GM23338 (cell line): ENCODE data around the gene MBD6. TPM values are rescaled to one million over a fixed set of nuclear protein-coding genes. Genes with fewer than 3 reads are reported as not detected.

Experiments used
- ATAC-seq: fragments of 200-7000 bp; cut with Tn5 transposase; 3 replicates; pipeline ENCODE4 v1.9.1; 2020
- DNase-seq: peaks from one replicate; pipeline ENCODE4 v3.0.0-alpha.2; 2015; ENCODE audit warnings: low spot score
- H2AFZ ChIP-seq: fragments of 200-600 bp; sonication (generic); 2 replicates; pipeline ENCODE4 v1.8.0; 2016; ENCODE audit warnings: antibody characterized with exemption, mild to moderate bottlenecking, moderate library complexity
- H3F3A ChIP-seq: fragments of 200-600 bp; sonication (generic); replicated peaks from 2 replicates; pipeline ENCODE4 v1.8.0; 2017; ENCODE audit warnings: antibody characterized with exemption, mixed run types, low read depth
- H3K27ac ChIP-seq: fragments of 200-600 bp; sonication (generic); 2 replicates; pipeline ENCODE4 v1.6.1; 2016; ENCODE audit warnings: low read depth
- H3K27me3 ChIP-seq: fragments of 200-600 bp; sonication (generic); 2 replicates; pipeline ENCODE4 v1.8.0; 2016; ENCODE audit warnings: mild to moderate bottlenecking, mixed run types, moderate library complexity; ENCODE audit not compliant: insufficient read depth
- H3K36me3 ChIP-seq: fragments of 200-600 bp; sonication (generic); 2 replicates; pipeline ENCODE4 v1.8.0; 2016; ENCODE audit warnings: mild to moderate bottlenecking; ENCODE audit not compliant: insufficient read depth
- H3K4me1 ChIP-seq: fragments of 200-600 bp; sonication (generic); 2 replicates; pipeline ENCODE4 v1.8.0; 2016; ENCODE audit warnings: mild to moderate bottlenecking, moderate library complexity; ENCODE audit not compliant: insufficient read depth
- H3K4me2 ChIP-seq: fragments of 200-600 bp; sonication (generic); 2 replicates; pipeline ENCODE4 v1.7.1; 2017; ENCODE audit warnings: mixed run types
- H3K4me3 ChIP-seq: fragments of 200-600 bp; sonication (generic); 2 replicates; pipeline ENCODE4 v1.6.1; 2016; ENCODE audit warnings: mixed run types
- H3K79me2 ChIP-seq: fragments of 200-600 bp; sonication (generic); replicated peaks from 2 replicates; pipeline ENCODE4 v1.8.0; 2017; ENCODE audit warnings: mild to moderate bottlenecking; ENCODE audit not compliant: insufficient read depth
- H3K9me2 ChIP-seq: fragments of 200-600 bp; sonication (generic); 2 replicates; pipeline ENCODE4 v1.8.0; 2017; ENCODE audit not compliant: insufficient read depth
- H4K20me1 ChIP-seq: fragments of 200-600 bp; sonication (generic); replicated peaks from 2 replicates; pipeline ENCODE4 v1.8.0; 2017; ENCODE audit warnings: mild to moderate bottlenecking; ENCODE audit not compliant: insufficient read depth
- H3K27ac Mint-ChIP-seq: 2 replicates; pipeline ENCODE4 v1.8.0; 2020; ENCODE audit warnings: inconsistent platforms, mild to moderate bottlenecking, moderate library complexity, mixed read lengths
- H3K27me3 Mint-ChIP-seq: 3 replicates; pipeline ENCODE4 v1.8.0; 2022; ENCODE audit warnings: low read depth, mild to moderate bottlenecking, moderate library complexity, mixed read lengths, inconsistent platforms; ENCODE audit not compliant: insufficient read depth, poor library complexity
- H3K36me3 Mint-ChIP-seq: 3 replicates; pipeline ENCODE4 v1.8.0; 2021; ENCODE audit warnings: low read depth, mild to moderate bottlenecking, inconsistent platforms, moderate library complexity, mixed read lengths
- H3K4me1 Mint-ChIP-seq: 3 replicates; pipeline ENCODE4 v1.8.0; 2020; ENCODE audit warnings: mild to moderate bottlenecking, inconsistent platforms, mixed read lengths
- H3K4me3 Mint-ChIP-seq: 3 replicates; pipeline ENCODE4 v1.8.0; 2021; ENCODE audit warnings: moderate library complexity, mild to moderate bottlenecking, inconsistent platforms, mixed read lengths
- H3K9me3 Mint-ChIP-seq: 3 replicates; pipeline ENCODE4 v1.8.0; 2020; ENCODE audit warnings: moderate library complexity, mild to moderate bottlenecking, inconsistent platforms, mixed read lengths
- ETS1 ChIP-seq: IDR thresholded peaks from 2 replicates; pipeline ENCODE4 v1.6.1; 2016; ENCODE audit warnings: antibody characterized with exemption
- EZH2 ChIP-seq: fragments of 200-600 bp; sonication (generic); IDR thresholded peaks from one replicate; pipeline ENCODE4 v1.8.0; 2017; ENCODE audit warnings: antibody characterized with exemption, mild to moderate bottlenecking, low read depth; ENCODE audit not compliant: unreplicated experiment
- EZH2phosphoT487 ChIP-seq: fragments of 200-600 bp; sonication (generic); IDR thresholded peaks from one replicate; pipeline ENCODE4 v1.8.1; 2018; ENCODE audit warnings: antibody characterized with exemption; ENCODE audit not compliant: unreplicated experiment
- NANOG ChIP-seq: IDR thresholded peaks from 2 replicates; pipeline ENCODE4 v1.6.1; 2016; ENCODE audit warnings: antibody characterized with exemption, borderline replicate concordance
- STAT1 ChIP-seq: IDR thresholded peaks from one replicate; pipeline ENCODE4 v1.6.1; 2016; ENCODE audit warnings: antibody characterized with exemption; ENCODE audit not compliant: unreplicated experiment
- ZNF114 ChIP-seq: fragments of 250-450 bp; sonication (Bioruptor Pico); IDR thresholded peaks from 2 replicates; pipeline ENCODE4 v1.5.0; 2020; ENCODE audit warnings: mild to moderate bottlenecking, moderate library complexity
- ZNF331 ChIP-seq: fragments of 250-450 bp; sonication (Bioruptor Pico); IDR thresholded peaks from 2 replicates; pipeline ENCODE4 v1.5.0; 2020; ENCODE audit warnings: low read depth, mild to moderate bottlenecking, moderate library complexity
- ZNF462 ChIP-seq: fragments of 250-450 bp; sonication (Bioruptor Pico); IDR thresholded peaks from 2 replicates; pipeline ENCODE4 v1.5.0; 2020; ENCODE audit warnings: mild to moderate bottlenecking, moderate library complexity
- polyA plus RNA-seq: library from polyadenylated mRNA; unstranded; fragments of >200 nt; fragmentation: Nextera tagmentation; extraction: Ambion mirVana; gene quantifications from 2 replicates; pipeline ENCODE4 v1.2.1, GENCODE V29; 2016
- total RNA-seq: library from RNA; depleted of rRNA; stranded (reverse); fragments of >200 nt; shearing (Covaris generic); gene quantifications from 2 replicates; pipeline ENCODE4 v1.2.3, GENCODE V29; 2014

The MBD6 gene
- total and polyA plus RNA-seq, 2 experiments from 2014 or later: 12.5 to 17.1 TPM

- TF ChIP-seq EZH2phosphoT487: no peak
- TF ChIP-seq NANOG: no peak
- TF ChIP-seq STAT1: no peak
- no peak for TF ChIP-seq ZNF331 (CRISPR knock-in tag)
- no peak for TF ChIP-seq ETS1
- TF ChIP-seq ZNF114 (CRISPR knock-in tag): no peak
Observed at GRCh38 chr12:57483466-57483865, 39.2 kb upstream of the MBD6 start (continued).

- Histone ChIP-seq H3K4me1 (peaks cover 13% of the 10 kb centered on the region), H3K27me3 (no peaks in the 10 kb centered on the region), H3K79me2 (peaks cover 28% of the 10 kb centered on the region), H2AFZ (no peak overlapping the region), H3K9me2 (no peaks in the 10 kb centered on the region), H3K27ac (no peak overlapping the region), H3K4me3 (no peak overlapping the region), H3K36me3 (peaks cover 20% of the 10 kb centered on the region), H3F3A (peaks cover 22% of the 10 kb centered on the region), H3K4me2 (no peak overlapping the region), H4K20me1 (peaks cover 20% of the 10 kb centered on the region)
- no peaks in the 10 kb centered on the region for H3K9me3 Mint-ChIP-seq
- ATAC-seq (no peak), DNase-seq (no peak)
- peaks cover 30% of the 10 kb centered on the region for H3K36me3 Mint-ChIP-seq
- H3K27ac Mint-ChIP-seq: no peak overlapping the region
- peaks cover 15% of the 10 kb centered on the region for H3K27me3 Mint-ChIP-seq
- H3K4me3 Mint-ChIP-seq: no peak overlapping the region
- peaks cover 28% of the 10 kb centered on the region for H3K4me1 Mint-ChIP-seq
- TF ChIP-seq ZNF114 (CRISPR knock-in tag): no peak
- no peak for TF ChIP-seq ZNF462 (CRISPR knock-in tag)
- TF ChIP-seq EZH2: no peak
Observed at GRCh38 chr12:57485695-57486094, 36.9 kb upstream of the MBD6 start.
